Measurements from ENCODE around the gene EEF2.

GRCh38 chr19:4033028-4033956, 48.0 kb upstream of the EEF2 start:
- TF ChIP-seq CTCF (IDR thresholded peaks at IDR 0.05; ENCODE audit: low read depth, low read length): no peak
- TF ChIP-seq POLR2A (IDR thresholded peaks at IDR 0.05; ENCODE audit: extremely low read depth, insufficient read length): no peak
